ENCODE data around the gene LRP6. TPM values are rescaled to one million over a fixed set of nuclear protein-coding genes. Genes with fewer than 3 reads are reported as not detected.

The LRP6 gene
- total RNA-seq, 1 experiment from 2014 or later, result 72.8 TPM

GRCh38 chr12:12138203-12139154, 128.4 kb downstream of the LRP6 start (continued):
- no peak for TF ChIP-seq E2F4 (CRISPR knock-in tag; IDR thresholded peaks at IDR 0.05; ENCODE audit: borderline replicate concordance, low read depth)
- no peak for TF ChIP-seq HMGA2 (CRISPR knock-in tag; IDR thresholded peaks at IDR 0.05)
- TF ChIP-seq USF1 (CRISPR knock-in tag; IDR thresholded peaks at IDR 0.05), result no peak
- TF ChIP-seq RORB (CRISPR knock-in tag; IDR thresholded peaks at IDR 0.05), result no peak
- TF ChIP-seq, protein P1, sequence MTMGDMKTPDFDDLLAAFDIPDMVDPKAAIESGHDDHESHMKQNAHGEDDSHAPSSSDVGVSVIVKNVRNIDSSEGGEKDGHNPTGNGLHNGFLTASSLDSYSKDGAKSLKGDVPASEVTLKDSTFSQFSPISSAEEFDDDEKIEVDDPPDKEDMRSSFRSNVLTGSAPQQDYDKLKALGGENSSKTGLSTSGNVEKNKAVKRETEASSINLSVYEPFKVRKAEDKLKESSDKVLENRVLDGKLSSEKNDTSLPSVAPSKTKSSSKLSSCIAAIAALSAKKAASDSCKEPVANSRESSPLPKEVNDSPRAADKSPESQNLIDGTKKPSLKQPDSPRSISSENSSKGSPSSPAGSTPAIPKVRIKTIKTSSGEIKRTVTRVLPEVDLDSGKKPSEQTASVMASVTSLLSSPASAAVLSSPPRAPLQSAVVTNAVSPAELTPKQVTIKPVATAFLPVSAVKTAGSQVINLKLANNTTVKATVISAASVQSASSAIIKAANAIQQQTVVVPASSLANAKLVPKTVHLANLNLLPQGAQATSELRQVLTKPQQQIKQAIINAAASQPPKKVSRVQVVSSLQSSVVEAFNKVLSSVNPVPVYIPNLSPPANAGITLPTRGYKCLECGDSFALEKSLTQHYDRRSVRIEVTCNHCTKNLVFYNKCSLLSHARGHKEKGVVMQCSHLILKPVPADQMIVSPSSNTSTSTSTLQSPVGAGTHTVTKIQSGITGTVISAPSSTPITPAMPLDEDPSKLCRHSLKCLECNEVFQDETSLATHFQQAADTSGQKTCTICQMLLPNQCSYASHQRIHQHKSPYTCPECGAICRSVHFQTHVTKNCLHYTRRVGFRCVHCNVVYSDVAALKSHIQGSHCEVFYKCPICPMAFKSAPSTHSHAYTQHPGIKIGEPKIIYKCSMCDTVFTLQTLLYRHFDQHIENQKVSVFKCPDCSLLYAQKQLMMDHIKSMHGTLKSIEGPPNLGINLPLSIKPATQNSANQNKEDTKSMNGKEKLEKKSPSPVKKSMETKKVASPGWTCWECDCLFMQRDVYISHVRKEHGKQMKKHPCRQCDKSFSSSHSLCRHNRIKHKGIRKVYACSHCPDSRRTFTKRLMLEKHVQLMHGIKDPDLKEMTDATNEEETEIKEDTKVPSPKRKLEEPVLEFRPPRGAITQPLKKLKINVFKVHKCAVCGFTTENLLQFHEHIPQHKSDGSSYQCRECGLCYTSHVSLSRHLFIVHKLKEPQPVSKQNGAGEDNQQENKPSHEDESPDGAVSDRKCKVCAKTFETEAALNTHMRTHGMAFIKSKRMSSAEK (CRISPR knock-in tag; IDR thresholded peaks at IDR 0.05; ENCODE audit: borderline replicate concordance), result no peak
- TF ChIP-seq TP53 (CRISPR knock-in tag; IDR thresholded peaks at IDR 0.05), result no peak
- no peak for TF ChIP-seq JUN (CRISPR knock-in tag; IDR thresholded peaks at IDR 0.05)
- no peak for TF ChIP-seq NR1H2 (CRISPR knock-in tag; IDR thresholded peaks at IDR 0.05)
- TF ChIP-seq ZNF232 (CRISPR knock-in tag; IDR thresholded peaks at IDR 0.05), result no peak

- H3K27me3 Mint-ChIP-seq (ENCODE audit: low read depth), result no peaks in the 10 kb centered on the region
- H3K4me1 Mint-ChIP-seq, result 0 out of 2 replicates have a peak, but pooled peaks cover 3% of the 10 kb centered on the region
- peaks cover 45% of the 10 kb centered on the region for H3K36me3 Mint-ChIP-seq
- no peak overlapping the region for H3K27ac Mint-ChIP-seq
- ChIA-PET POLR2A (interaction anchor here (0.6 kb wide), 1 partner anchor 376 kb away, joined by 3 read pairs; no protein-coding TSS in a partner anchor), CTCF (interaction anchor here (1.0 kb wide), 2 partner anchors 98 to 100 kb away, joined by 3 to 5 read pairs; no protein-coding TSS in a partner anchor)
- H3K9me3 Mint-ChIP-seq, result no peaks in the 10 kb centered on the region
- ATAC-seq (no peak), DNase-seq (ENCODE audit: low spot score) (no peak)
- no peak overlapping the region for H3K4me3 Mint-ChIP-seq
- TF ChIP-seq KAT7 (CRISPR knock-in tag; IDR thresholded peaks at IDR 0.05; ENCODE audit: borderline replicate concordance) (no peak), USF2 (CRISPR knock-in tag; IDR thresholded peaks at IDR 0.05) (no peak), USF1 (CRISPR knock-in tag; IDR thresholded peaks at IDR 0.05) (no peak), ZNF121 (CRISPR knock-in tag; IDR thresholded peaks at IDR 0.05) (no peak), E2F4 (CRISPR knock-in tag; IDR thresholded peaks at IDR 0.05; ENCODE audit: borderline replicate concordance, low read depth) (no peak), SP1 (CRISPR knock-in tag; conservative IDR thresholded peaks at IDR 0.05) (no peak), MXD4 (CRISPR knock-in tag; IDR thresholded peaks at IDR 0.05; ENCODE audit: borderline replicate concordance) (no peak), HMGA2 (CRISPR knock-in tag; IDR thresholded peaks at IDR 0.05) (no peak), ZNF219 (CRISPR knock-in tag; IDR thresholded peaks at IDR 0.05; ENCODE audit: borderline replicate concordance) (no peak), FOXP1 (CRISPR knock-in tag; IDR thresholded peaks at IDR 0.05; ENCODE audit: borderline replicate concordance) (no peak)
- TF ChIP-seq, protein P2, sequence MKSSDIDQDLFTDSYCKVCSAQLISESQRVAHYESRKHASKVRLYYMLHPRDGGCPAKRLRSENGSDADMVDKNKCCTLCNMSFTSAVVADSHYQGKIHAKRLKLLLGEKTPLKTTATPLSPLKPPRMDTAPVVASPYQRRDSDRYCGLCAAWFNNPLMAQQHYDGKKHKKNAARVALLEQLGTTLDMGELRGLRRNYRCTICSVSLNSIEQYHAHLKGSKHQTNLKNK (CRISPR knock-in tag; IDR thresholded peaks at IDR 0.05), result no peak
- TF ChIP-seq, protein P3, sequence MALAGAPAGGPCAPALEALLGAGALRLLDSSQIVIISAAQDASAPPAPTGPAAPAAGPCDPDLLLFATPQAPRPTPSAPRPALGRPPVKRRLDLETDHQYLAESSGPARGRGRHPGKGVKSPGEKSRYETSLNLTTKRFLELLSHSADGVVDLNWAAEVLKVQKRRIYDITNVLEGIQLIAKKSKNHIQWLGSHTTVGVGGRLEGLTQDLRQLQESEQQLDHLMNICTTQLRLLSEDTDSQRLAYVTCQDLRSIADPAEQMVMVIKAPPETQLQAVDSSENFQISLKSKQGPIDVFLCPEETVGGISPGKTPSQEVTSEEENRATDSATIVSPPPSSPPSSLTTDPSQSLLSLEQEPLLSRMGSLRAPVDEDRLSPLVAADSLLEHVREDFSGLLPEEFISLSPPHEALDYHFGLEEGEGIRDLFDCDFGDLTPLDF (CRISPR knock-in tag; IDR thresholded peaks at IDR 0.05), result no peak
- TF ChIP-seq, protein P4, sequence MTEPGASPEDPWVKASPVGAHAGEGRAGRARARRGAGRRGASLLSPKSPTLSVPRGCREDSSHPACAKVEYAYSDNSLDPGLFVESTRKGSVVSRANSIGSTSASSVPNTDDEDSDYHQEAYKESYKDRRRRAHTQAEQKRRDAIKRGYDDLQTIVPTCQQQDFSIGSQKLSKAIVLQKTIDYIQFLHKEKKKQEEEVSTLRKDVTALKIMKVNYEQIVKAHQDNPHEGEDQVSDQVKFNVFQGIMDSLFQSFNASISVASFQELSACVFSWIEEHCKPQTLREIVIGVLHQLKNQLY (CRISPR knock-in tag; IDR thresholded peaks at IDR 0.05), result no peak
Observed at GRCh38 chr12:12133785-12134184, 133.1 kb downstream of the LRP6 start.

Data from WTC11 (cell line).